ENCODE results near the gene ABCC5.

DNA sequence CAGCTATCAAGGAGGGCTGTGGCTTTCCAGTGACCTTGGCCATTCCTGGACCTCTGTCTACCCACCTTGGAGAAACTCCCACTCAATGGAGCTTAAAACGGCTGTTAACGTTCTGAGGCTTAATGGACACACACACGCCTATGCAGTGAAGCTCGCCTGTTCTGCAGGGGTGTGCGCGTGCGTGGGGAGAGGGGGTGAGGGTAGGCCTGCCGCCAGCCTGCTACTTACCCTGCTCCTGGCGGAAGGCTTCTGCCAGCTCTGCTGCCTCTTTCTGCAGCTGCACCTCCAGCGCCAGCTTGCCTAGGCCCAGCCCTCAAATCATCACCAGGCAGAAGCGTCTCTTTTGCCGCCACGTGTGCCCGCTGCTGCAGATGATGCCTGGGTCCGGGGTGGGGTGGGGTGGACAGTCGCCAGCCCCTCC is 109.8 kb downstream of the ABCC5 start:
- no peak for TF ChIP-seq POLR2A (IDR thresholded peaks at IDR 0.05)
- TF ChIP-seq, protein P1, sequence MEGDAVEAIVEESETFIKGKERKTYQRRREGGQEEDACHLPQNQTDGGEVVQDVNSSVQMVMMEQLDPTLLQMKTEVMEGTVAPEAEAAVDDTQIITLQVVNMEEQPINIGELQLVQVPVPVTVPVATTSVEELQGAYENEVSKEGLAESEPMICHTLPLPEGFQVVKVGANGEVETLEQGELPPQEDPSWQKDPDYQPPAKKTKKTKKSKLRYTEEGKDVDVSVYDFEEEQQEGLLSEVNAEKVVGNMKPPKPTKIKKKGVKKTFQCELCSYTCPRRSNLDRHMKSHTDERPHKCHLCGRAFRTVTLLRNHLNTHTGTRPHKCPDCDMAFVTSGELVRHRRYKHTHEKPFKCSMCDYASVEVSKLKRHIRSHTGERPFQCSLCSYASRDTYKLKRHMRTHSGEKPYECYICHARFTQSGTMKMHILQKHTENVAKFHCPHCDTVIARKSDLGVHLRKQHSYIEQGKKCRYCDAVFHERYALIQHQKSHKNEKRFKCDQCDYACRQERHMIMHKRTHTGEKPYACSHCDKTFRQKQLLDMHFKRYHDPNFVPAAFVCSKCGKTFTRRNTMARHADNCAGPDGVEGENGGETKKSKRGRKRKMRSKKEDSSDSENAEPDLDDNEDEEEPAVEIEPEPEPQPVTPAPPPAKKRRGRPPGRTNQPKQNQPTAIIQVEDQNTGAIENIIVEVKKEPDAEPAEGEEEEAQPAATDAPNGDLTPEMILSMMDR (IDR thresholded peaks at IDR 0.05): no peak

Measured in uterus (tissue), 2 donors.